Measurements from ENCODE around the gene TLR10. TPM values are rescaled to one million over a fixed set of nuclear protein-coding genes. Genes with fewer than 3 reads are reported as not detected.

TLR10 gene
- total RNA-seq, 1 donor from 2014 or later, result not detected

DNA sequence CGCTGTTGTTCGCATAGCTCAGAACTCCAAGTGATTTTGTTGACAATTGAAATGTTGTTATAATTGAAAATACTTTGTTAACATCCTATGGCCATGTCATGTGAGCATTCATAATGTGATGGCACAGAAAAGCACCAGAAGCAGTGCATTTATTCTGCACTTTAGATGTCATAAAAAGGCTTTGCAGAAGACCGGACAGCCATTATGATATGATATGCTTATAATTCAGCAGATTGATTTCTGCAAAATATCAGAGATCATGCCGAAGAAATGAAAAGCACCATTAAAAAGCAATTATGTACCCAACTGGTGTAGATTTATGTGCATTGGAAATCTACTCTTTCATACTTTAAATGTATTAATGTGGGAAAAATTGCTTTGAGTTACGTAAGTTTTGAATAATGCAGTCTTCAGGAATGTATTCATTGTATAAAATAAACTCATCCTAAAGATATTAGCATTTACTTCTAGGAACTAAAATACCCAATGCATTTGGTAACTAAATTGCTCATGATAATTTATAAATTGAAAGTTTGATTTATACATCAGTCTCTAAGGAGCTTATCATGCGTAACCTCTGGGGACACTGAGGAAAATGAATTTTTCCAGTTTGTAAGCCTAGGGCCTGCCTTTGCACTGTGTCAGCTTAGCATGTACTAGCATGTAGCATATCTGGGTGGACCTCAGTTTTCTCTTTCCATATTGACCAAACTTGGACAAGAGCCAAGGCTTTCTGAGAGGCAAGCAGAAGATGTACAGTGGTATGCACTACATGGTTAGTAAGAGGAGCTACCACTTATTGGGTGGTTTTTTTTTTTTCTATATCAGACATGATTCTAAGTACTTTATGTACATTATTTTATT is 43.6 kb downstream of the TLR10 start:
- no peaks in the 10 kb centered on the region for H3K4me1 ChIP-seq
- no peaks in the 10 kb centered on the region for H3K36me3 ChIP-seq
- H3K27me3 ChIP-seq, result no peaks in the 10 kb centered on the region
- no peaks in the 10 kb centered on the region for H3K9me3 ChIP-seq
- no peak overlapping the region for H3K27ac ChIP-seq
- DNase-seq (ENCODE audit: low spot score in 2 of 2), result no peak
- no peak overlapping the region for H3K4me3 ChIP-seq
- intact Hi-C loops (cut with DNase I), result no loop called here
- no peak for TF ChIP-seq CTCF (IDR thresholded peaks at IDR 0.05)

DNA sequence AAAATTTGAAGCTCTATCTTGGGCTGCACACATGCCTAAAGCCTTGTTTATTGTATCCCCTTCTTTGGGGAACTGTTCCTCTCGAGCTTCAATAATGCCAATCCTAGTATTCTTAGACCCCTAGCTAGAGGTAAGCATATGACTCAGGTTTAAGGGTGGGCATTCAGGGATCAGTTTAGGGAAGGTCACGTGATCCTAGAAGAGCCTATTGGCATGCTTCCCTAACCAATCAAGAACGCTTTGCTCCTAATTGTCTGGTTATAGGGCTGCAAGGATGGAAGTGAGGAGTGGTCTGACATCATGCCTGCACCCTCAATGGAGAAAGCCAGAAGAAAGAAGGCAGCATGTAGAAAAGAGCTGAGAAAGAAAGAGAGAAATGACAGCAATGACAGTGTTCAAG is 46.9 kb downstream of the TLR10 start:
- Histone ChIP-seq H3K27me3 (no peaks in the 10 kb centered on the region), H3K9me3 (no peaks in the 10 kb centered on the region), H3K4me3 (no peak overlapping the region), H3K36me3 (no peaks in the 10 kb centered on the region), H3K4me1 (no peaks in the 10 kb centered on the region), H3K27ac (no peak overlapping the region)
- intact Hi-C loops (cut with DNase I), result no loop called here
- DNase-seq (ENCODE audit: low spot score in 2 of 2), result no peak
- no peak for TF ChIP-seq CTCF (IDR thresholded peaks at IDR 0.05)

DNA sequence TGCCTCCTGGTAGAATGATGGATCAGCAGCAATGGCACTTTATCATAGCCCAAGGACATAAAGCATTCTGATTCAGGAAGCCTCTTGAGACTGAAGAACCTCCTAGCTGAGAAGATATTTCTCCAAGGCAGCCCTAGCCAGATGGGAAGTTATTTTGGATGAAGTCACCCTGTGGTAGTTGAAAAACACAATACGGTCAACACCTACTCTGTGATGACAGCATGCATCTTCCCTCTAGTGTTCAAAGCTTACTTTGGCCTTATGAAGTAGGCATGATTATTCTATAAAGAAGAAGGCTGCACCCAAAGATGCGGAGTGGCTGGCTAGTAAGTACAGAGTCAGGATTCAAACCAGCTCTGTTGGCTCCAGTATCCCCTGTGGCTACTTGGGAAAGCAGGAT is 47.9 kb downstream of the TLR10 start:
- Histone ChIP-seq H3K27me3 (no peaks in the 10 kb centered on the region), H3K36me3 (no peaks in the 10 kb centered on the region), H3K4me1 (no peaks in the 10 kb centered on the region), H3K9me3 (no peaks in the 10 kb centered on the region), H3K27ac (no peak overlapping the region), H3K4me3 (no peak overlapping the region)
- intact Hi-C loops (cut with DNase I), result no loop called here
- TF ChIP-seq CTCF (IDR thresholded peaks at IDR 0.05), result no peak
- no peak for DNase-seq (ENCODE audit: low spot score in 2 of 2)

GRCh38 chr4:38734446-38734845 is 48.3 kb downstream of the TLR10 start:
- intact Hi-C loops (cut with DNase I), result no loop called here
- Histone ChIP-seq H3K27me3 (no peaks in the 10 kb centered on the region), H3K36me3 (no peaks in the 10 kb centered on the region), H3K4me1 (no peaks in the 10 kb centered on the region), H3K9me3 (no peaks in the 10 kb centered on the region), H3K4me3 (no peak overlapping the region), H3K27ac (no peak overlapping the region)
- TF ChIP-seq CTCF (IDR thresholded peaks at IDR 0.05), result no peak
- no peak for DNase-seq (ENCODE audit: low spot score in 2 of 2)

- Histone ChIP-seq H3K9me3 (no peaks in the 10 kb centered on the region), H3K27me3 (no peaks in the 10 kb centered on the region), H3K4me1 (no peaks in the 10 kb centered on the region), H3K36me3 (no peaks in the 10 kb centered on the region), H3K4me3 (no peak overlapping the region), H3K27ac (no peak overlapping the region)
- no peak for TF ChIP-seq CTCF (IDR thresholded peaks at IDR 0.05)
- intact Hi-C loops (cut with DNase I), result no loop called here
- DNase-seq (ENCODE audit: low spot score in 2 of 2), result no peak
Measured at GRCh38 chr4:38733663-38734062, 49.1 kb downstream of the TLR10 start.

All from ascending aorta (tissue), 2 donors.